ENCODE measurements around the gene NTM. TPM values are rescaled to one million over a fixed set of nuclear protein-coding genes. Genes with fewer than 3 reads are reported as not detected.
A peak's percentile ranks its signal among the peaks of the same experiment; 100 is the strongest.

NTM gene
- total RNA-seq, 1 donor from 2014 or later: 82.7 TPM

GRCh38 chr11:132158091-132158490, 787.7 kb downstream of the NTM start:
- DNase-seq (ENCODE audit: extremely low spot score, unreplicated experiment): no peak
- Mint-ChIP-seq H3K9me3 (ENCODE audit: unreplicated experiment) (no peaks in the 10 kb centered on the region), H3K36me3 (ENCODE audit: unreplicated experiment) (no peaks in the 10 kb centered on the region), H3K27ac (ENCODE audit: unreplicated experiment) (no peak overlapping the region), H3K27me3 (ENCODE audit: unreplicated experiment) (no peaks in the 10 kb centered on the region), H3K4me1 (ENCODE audit: unreplicated experiment) (peaks cover 7% of the 10 kb centered on the region), H3K4me3 (ENCODE audit: unreplicated experiment) (no peak overlapping the region)
- TF ChIP-seq, protein P1, sequence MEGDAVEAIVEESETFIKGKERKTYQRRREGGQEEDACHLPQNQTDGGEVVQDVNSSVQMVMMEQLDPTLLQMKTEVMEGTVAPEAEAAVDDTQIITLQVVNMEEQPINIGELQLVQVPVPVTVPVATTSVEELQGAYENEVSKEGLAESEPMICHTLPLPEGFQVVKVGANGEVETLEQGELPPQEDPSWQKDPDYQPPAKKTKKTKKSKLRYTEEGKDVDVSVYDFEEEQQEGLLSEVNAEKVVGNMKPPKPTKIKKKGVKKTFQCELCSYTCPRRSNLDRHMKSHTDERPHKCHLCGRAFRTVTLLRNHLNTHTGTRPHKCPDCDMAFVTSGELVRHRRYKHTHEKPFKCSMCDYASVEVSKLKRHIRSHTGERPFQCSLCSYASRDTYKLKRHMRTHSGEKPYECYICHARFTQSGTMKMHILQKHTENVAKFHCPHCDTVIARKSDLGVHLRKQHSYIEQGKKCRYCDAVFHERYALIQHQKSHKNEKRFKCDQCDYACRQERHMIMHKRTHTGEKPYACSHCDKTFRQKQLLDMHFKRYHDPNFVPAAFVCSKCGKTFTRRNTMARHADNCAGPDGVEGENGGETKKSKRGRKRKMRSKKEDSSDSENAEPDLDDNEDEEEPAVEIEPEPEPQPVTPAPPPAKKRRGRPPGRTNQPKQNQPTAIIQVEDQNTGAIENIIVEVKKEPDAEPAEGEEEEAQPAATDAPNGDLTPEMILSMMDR (IDR thresholded peaks at IDR 0.05): peak; percentile 40

GRCh38 chr11:132158696-132159095, 788.3 kb downstream of the NTM start:
- H3K36me3 Mint-ChIP-seq (ENCODE audit: unreplicated experiment): no peaks in the 10 kb centered on the region
- H3K4me1 Mint-ChIP-seq (ENCODE audit: unreplicated experiment): peaks cover 7% of the 10 kb centered on the region
- TF ChIP-seq, protein P1 (IDR thresholded peaks at IDR 0.05): no peak
- no peak overlapping the region for H3K4me3 Mint-ChIP-seq (ENCODE audit: unreplicated experiment)
- H3K27ac Mint-ChIP-seq (ENCODE audit: unreplicated experiment): no peak overlapping the region
- H3K27me3 Mint-ChIP-seq (ENCODE audit: unreplicated experiment): no peaks in the 10 kb centered on the region
- no peaks in the 10 kb centered on the region for H3K9me3 Mint-ChIP-seq (ENCODE audit: unreplicated experiment)
- no peak for DNase-seq (ENCODE audit: extremely low spot score, unreplicated experiment)

- Mint-ChIP-seq H3K27ac (ENCODE audit: unreplicated experiment) (no peak overlapping the region), H3K4me1 (ENCODE audit: unreplicated experiment) (peaks cover 7% of the 10 kb centered on the region), H3K4me3 (ENCODE audit: unreplicated experiment) (no peak overlapping the region), H3K27me3 (ENCODE audit: unreplicated experiment) (no peaks in the 10 kb centered on the region), H3K9me3 (ENCODE audit: unreplicated experiment) (no peaks in the 10 kb centered on the region), H3K36me3 (ENCODE audit: unreplicated experiment) (no peaks in the 10 kb centered on the region)
- TF ChIP-seq, protein P1 (IDR thresholded peaks at IDR 0.05): no peak
- no peak for DNase-seq (ENCODE audit: extremely low spot score, unreplicated experiment)
Measured at GRCh38 chr11:132161403-132162078, 791.1 kb downstream of the NTM start.

DNA sequence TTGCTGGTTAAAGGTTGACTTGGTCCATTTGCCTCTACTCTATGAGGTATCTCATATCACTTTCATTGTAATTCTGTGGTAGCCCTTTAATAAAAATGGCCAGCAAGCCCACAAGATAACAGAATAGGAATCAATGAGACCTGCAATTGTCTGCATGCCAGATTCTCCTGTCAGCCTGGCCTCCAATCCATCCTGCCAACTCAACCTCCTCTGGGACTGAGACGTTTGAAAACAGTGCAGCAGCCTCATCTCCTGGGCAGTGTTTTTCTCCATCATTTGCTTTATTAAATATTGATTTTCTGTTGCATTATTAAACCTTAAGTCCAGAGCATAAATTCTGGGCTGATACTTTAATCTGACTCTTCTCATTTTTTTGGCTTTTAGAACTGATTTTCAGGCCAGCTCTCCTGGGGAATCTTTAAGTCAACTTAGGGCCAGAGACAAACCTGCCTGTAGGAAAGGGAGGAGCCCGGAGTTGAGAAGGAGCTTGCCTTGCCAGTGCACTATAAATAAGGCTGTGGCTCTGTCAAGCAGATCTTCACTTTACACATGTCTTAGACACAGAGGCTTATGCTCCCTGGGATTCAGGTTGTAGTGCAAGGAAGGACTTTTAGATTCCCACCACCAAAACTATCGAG, 798.0 kb downstream of the NTM start:
- no peak for DNase-seq (ENCODE audit: extremely low spot score, unreplicated experiment)
- no peaks in the 10 kb centered on the region for H3K9me3 Mint-ChIP-seq (ENCODE audit: unreplicated experiment)
- no peaks in the 10 kb centered on the region for H3K27me3 Mint-ChIP-seq (ENCODE audit: unreplicated experiment)
- peaks cover 2% of the 10 kb centered on the region for H3K36me3 Mint-ChIP-seq (ENCODE audit: unreplicated experiment)
- H3K4me1 Mint-ChIP-seq (ENCODE audit: unreplicated experiment): no peaks in the 10 kb centered on the region
- H3K27ac Mint-ChIP-seq (ENCODE audit: unreplicated experiment): no peak overlapping the region
- no peak overlapping the region for H3K4me3 Mint-ChIP-seq (ENCODE audit: unreplicated experiment)
- TF ChIP-seq, protein P1 (IDR thresholded peaks at IDR 0.05): no peak

DNA sequence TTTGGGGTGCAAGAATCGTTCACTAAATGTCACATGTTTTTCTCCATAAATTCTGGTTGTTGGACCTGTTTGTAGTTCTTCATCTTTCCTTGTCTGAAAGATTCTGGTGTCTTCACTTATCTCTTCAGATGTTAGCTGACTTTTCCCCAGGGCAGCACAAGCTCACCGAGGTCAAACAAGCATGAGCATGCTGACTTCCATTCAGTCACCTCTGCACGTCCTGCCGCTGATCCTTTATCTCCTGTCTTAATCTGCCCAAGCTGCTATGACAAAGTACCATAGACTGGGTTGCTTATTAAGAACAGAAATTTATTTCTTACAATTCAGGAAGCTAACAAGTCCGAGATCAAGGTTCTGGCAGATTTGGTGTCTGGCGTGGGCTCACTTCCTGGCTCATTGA, 800.6 kb downstream of the NTM start:
- TF ChIP-seq, protein P1 (IDR thresholded peaks at IDR 0.05): no peak
- no peak for DNase-seq (ENCODE audit: extremely low spot score, unreplicated experiment)
- Mint-ChIP-seq H3K36me3 (ENCODE audit: unreplicated experiment) (peaks cover 2% of the 10 kb centered on the region), H3K4me1 (ENCODE audit: unreplicated experiment) (no peaks in the 10 kb centered on the region), H3K9me3 (ENCODE audit: unreplicated experiment) (no peaks in the 10 kb centered on the region), H3K27ac (ENCODE audit: unreplicated experiment) (no peak overlapping the region), H3K27me3 (ENCODE audit: unreplicated experiment) (no peaks in the 10 kb centered on the region), H3K4me3 (ENCODE audit: unreplicated experiment) (no peak overlapping the region)

Measured in osteocyte (in vitro differentiated cells).